Fibroblast of skin of left biceps (primary cell): Measurements from ENCODE around the gene MS4A3.
"Not testable (repeated sequence)": the region's sequence is repeated elsewhere in the genome, so short reads cannot be mapped to it uniquely, and the experiment has no call there.

Experiments used
- DNase-seq, 2 experiments: peaks; one replicate each; pipeline ENCODE4 v3.0.0-alpha.2; 2013; ENCODE audit warnings: low read depth in 2 of 2

Gene MS4A3

GRCh38 chr11:60056349-60056969 is at the start of gene MS4A3:
MS4A3 (plus strand) TSS chr11:60056665; CDS start chr11:60061161, 4,496 bp downstream.
- no peak for DNase-seq

GRCh38 chr11:60016881-60017280 is 39.6 kb upstream of the MS4A3 start, which contains the start of gene OOSP4B:
OOSP4B (plus strand) TSS chr11:60017181.
- DNase-seq = no peak

GRCh38 chr11:60018058-60018457 is 38.4 kb upstream of the MS4A3 start:
- no peak for DNase-seq

GRCh38 chr11:60020376-60020775 is 36.1 kb upstream of the MS4A3 start:
- DNase-seq = not testable (repeated sequence)

GRCh38 chr11:60029015-60029632 is 27.3 kb upstream of the MS4A3 start:
- no peak for DNase-seq

- DNase-seq = no peak
These were observed 16.4 kb upstream of the MS4A3 start, which contains the start of gene OOSP2 for GRCh38 chr11:60040109-60040508. OOSP2 (plus strand) TSS chr11:60040409; CDS start chr11:60040460, 51 bp downstream.

- DNase-seq = not testable (repeated sequence)
These were observed 6.0 kb upstream of the MS4A3 start for GRCh38 chr11:60050422-60050821.

- not testable (repeated sequence) for DNase-seq
These were observed 5.6 kb upstream of the MS4A3 start for GRCh38 chr11:60050839-60051238.

- no peak for DNase-seq
These were observed 2.6 kb downstream of the MS4A3 start for GRCh38 chr11:60059052-60059451.

- DNase-seq = no peak
These were observed 3.2 kb downstream of the MS4A3 start for GRCh38 chr11:60059521-60060240.

GRCh38 chr11:60064111-60064510 is 7.6 kb downstream of the MS4A3 start:
- DNase-seq = no peak

- no peak for DNase-seq
These were observed 9.3 kb downstream of the MS4A3 start for GRCh38 chr11:60065801-60066200.

- no peak for DNase-seq
These were observed 13.0 kb downstream of the MS4A3 start for GRCh38 chr11:60069450-60069849.

GRCh38 chr11:60071644-60072043 is 15.2 kb downstream of the MS4A3 start:
- not testable (repeated sequence) for DNase-seq

- DNase-seq = no peak
These were observed 20.9 kb downstream of the MS4A3 start for GRCh38 chr11:60077216-60077817.

GRCh38 chr11:60077981-60078380 is 21.5 kb downstream of the MS4A3 start:
- no peak for DNase-seq

GRCh38 chr11:60078745-60079144 is 22.3 kb downstream of the MS4A3 start:
- no peak for DNase-seq

- DNase-seq = no peak
These were observed 24.1 kb downstream of the MS4A3 start for GRCh38 chr11:60080535-60080934.

- no peak for DNase-seq
These were observed 28.3 kb downstream of the MS4A3 start for GRCh38 chr11:60084631-60085273.

- DNase-seq = no peak
These were observed 29.4 kb downstream of the MS4A3 start for GRCh38 chr11:60085909-60086308.

- no peak for DNase-seq
These were observed 30.8 kb downstream of the MS4A3 start for GRCh38 chr11:60087239-60087638.

GRCh38 chr11:60088364-60088763 is 31.9 kb downstream of the MS4A3 start, which contains the start of gene MS4A2:
MS4A2 (plus strand) TSS chr11:60088664; CDS start chr11:60088766, 102 bp downstream.
- DNase-seq = no peak
